Measurements from ENCODE around the gene EEFSEC.

EEFSEC gene

DNA sequence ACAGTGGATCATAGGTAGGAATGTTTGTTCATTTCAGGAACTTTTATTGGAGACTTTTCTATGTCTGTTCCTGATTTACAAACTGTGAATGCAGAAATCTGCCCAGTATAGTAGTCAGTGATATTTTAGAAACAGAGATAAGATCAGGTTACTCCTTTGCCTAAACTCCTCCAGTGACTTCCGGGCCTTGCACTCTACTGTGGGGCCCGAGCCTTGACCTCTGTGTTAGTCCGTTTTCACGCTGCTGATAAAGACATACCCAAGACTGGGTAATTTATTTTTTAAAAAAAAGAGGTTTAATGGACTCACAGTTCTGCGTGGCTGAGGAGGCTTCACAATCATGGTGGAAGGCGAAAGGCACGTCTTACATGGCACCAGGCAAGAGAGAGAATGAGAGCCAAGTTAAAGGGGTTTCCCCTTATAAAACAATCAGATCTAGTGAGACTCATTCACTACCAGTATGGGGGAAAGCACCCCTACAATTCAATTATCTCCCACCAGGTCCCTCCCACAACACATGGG lies 186.3 kb downstream of the EEFSEC start:
- DNase-seq: no peak

DNA sequence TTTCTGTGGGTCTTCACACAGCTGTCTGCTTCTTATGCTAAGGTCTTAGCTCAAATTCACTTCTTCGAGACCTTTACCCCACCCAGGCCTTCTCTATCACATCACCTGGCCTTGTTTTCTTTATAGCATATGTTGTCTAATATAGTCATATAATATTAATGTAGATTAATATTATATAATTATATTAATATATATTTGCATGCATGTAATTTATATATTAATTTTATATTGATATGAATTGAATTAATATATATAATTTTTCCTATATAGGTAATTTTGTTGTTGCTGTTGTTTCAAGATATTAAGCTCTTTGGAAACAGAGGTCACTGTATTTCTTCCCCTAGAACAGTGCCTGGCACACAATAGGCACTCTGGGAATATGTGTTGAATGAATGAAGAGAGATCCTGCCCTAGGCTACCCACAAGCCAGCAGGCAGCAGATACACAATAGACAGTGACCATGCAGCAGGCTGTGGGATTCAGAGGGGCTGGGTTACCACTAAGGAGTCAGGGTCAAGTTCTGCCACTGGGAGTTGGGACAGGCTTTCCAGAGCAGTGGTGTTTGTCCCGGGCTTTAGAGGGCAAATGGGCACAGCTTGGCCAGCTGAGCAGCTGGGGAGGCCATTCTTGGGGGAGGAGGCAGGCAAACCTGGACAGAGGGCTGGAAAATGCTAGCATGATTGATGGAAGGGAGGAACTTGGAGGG lies 187.1 kb downstream of the EEFSEC start:
- DNase-seq: no peak

DNA sequence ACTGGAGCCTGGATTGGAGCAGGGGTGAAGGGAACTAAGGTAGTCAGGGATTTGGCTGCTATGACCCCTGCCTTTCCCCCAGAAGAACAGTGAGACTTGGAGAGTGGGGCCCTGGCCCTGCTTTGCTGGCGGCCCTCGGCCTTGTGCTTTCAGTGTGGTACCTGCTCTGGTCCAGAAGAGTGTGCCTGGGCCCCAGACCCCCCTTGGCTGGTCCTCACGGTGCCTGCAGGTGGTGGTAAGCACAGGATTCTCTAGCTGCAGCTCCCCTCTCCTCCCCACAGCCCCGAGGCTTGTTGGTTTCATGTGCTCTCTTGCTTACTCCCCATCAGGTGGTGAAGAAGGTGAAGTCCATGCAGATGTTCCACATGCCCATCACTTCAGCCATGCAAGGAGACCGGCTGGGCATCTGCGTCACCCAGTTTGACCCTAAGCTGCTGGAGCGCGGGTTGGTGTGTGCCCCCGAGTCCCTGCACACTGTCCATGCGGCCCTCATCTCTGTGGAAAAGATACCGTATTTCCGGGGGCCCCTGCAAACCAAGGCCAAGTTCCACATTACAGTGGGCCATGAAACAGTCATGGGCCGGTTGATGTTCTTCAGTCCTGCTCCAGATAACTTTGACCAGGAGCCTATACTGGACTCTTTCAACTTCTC lies 187.7 kb downstream of the EEFSEC start:
- DNase-seq: no peak

DNA sequence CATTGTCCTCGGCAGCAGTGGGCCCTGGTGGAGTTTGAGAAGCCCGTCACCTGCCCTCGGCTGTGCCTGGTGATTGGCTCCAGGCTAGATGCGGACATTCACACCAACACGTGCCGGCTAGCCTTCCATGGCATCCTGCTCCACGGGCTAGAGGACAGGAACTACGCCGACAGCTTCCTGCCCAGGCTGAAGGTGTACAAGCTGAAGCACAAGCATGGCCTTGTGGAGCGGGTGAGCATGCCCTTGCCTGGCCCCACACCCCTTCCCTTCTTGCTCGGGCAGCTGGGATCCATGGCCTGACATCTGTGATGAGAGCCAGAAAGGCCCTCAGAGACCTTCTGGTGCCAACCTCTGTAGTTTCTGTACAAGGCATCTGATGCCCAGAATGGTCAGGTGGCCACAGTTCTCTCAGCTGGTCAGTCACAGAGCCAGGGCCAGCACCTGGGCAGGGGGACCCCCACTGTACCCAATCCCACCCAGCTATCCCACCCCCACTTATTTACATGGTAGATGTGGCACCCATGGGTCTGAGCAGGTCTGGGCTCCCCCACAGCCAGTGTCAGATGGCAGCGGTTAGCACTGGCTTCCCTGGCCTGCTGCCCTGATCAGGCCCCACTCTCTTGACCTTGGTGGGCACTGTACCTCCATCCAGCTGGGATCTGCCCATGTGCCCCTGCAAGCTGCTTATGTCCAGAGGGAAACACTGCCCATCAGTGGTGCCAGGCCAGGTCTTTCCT lies 188.5 kb downstream of the EEFSEC start:
- no peak for DNase-seq

DNA sequence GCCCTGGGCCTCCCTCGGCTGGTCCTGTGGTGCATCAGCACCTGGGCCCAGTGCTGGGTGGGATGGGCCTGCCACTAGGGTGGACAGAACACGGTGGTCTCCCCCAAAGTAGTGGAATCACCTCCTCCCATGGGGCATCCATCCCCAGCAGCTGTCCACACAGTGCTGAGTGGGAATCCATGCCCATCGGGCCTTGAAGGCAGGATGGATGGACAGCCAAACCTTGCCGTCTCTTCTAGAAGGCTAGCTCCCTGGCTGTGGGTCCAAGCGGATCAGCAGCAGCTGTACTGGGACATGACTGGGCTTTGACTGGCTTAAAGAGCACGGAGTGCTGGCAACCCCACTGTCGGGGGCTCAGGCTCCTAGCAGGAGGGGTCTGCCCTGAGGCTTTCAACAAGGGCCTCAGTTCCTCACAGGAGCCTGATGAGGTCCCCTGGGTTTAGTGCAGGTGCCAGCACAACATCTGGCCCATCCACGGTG lies 189.5 kb downstream of the EEFSEC start:
- DNase-seq: no peak

DNA sequence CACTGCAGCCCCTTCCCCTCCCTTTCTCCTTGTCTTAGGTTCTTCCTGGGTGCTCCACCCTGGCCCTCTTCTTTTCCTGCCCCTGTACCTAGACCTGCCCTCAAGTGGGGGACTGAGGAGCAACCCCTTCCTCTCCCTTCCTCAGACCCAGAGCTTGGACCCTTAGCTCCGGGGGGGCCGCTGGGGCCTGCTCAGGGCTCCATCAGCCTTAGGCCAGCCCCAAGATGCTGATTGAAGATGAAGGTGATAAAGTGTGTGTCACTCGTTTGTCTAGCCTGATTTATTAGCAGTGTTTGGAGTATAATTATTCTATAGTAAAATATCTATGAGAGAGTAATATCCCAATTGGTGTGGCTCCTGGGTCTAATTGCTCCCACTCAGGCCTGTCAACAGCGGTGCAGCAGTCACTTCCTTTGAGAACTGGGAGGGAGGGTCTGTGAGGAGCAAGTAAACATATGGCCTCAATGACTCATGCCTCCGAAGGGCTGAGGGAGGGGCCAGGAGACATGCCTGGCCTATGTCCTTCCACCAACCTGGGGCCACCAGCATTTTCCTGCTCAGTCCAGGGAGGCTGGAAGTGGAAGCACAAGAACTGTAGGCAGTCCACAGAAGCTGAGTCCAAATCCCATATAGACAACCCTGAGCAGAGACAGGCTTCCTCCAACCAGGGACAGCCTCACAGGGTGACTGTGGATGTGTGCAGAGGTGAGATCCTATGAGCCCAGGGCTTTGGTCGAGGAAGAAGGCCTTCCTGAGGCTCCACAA lies 190.2 kb downstream of the EEFSEC start:
- DNase-seq: peak; percentile 36

DNA sequence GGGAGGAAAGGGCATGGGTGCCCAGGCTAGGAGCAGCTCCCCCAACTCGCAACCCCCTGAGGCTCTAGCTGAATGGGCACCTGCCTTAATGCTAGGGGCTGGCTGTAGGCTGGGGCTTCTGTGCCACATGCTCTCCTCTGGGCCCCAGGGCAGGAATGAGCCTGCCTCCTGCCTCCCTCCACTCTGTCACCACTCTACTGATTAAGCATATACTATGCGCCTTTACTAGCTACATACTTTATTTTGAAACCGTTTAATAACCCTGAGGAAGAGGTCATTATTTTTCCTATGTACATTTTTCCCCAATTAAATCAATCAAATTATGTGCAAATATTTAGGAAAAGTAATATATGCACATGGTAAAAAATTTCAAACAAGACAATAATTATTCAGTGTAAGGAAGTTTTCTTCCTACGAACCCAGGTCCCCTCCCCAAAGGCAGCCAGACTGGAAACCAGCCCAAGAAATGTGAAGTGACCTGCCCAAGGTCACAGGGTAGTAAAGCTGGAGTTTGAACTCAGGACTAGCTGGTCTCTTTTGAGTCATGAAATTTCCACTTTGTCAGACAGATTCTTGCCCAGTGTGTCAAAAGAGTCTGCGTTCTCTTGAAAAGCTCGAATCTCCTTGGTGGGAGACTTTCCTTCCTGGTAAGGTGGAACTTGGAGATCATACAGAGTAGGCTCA lies 190.9 kb downstream of the EEFSEC start:
- DNase-seq: no peak

DNA sequence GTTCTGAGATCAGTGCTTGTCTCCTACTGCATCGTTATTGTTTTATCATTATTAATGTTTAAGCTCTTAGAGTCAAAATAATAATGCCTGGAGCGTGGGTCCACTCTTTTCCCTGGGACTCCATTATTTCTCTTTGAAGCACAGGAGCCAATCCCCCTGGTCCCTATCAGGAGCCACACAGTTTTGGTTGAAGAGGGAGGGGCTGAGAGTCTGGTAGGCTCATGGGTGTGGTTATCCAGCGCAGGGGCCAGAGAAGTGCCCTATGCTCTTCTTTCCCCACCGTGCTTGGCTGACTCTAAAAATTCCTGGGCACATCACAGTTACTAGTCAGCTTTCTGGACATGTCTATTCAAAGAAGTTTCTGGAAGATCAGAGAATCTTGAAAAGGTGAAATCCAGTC lies 191.9 kb downstream of the EEFSEC start:
- DNase-seq: no peak

DNA sequence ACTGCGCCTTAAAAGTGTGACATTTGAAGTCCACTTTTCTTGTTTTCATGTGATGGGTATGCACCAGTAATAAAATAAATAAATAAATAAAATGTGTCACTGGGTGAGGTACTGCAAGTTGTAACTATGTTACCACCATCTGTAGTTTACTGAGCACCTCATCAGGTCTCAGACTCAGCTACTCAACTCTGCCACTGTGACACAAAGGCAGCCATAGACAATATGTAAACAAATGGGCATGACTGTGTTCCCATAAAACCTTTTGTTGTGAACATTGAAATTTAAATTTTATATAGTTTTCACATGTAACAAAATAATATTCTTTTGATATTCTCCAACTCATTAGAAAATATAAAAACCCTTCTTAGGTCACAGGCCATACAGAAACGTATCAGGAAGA lies 193.3 kb downstream of the EEFSEC start:
- no peak for DNase-seq

DNA sequence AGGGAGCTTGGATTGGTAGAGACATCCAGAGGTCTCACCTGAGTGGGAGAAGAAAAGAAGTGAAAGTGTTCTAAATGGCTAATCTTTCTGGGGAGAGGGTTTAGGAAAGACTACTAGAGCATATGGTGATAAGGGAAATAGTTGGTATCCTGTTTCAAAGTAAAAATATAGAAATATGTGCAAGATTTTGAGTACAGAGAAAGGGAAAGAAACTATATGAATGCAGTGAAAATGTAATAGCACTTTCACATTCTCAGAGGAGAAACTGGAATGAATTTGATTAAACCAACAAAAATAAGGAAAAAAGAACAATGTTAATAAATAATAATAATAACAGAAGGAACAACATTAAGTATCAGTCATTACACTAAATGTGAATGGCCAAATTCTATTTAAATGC lies 194.0 kb downstream of the EEFSEC start:
- no peak for DNase-seq

DNA sequence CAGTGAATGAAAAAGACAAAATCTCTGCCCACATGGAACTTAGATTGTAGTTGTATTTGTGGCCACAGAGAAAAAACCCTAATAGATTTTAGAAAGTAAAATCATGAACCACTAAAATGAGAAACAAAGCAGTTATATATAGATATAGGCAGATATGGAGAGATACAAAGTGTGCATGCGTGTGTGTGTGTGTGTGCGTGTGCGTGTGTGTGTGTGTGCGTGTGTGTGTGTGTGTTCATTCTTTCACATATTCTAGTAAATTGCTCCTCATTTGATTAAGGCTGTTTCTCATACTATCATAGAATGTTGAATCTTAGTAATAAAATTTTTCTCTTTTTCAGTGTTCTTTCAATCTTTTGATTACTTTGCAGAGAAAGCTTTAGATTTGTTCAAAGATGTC lies 194.8 kb downstream of the EEFSEC start:
- DNase-seq: no peak

DNA sequence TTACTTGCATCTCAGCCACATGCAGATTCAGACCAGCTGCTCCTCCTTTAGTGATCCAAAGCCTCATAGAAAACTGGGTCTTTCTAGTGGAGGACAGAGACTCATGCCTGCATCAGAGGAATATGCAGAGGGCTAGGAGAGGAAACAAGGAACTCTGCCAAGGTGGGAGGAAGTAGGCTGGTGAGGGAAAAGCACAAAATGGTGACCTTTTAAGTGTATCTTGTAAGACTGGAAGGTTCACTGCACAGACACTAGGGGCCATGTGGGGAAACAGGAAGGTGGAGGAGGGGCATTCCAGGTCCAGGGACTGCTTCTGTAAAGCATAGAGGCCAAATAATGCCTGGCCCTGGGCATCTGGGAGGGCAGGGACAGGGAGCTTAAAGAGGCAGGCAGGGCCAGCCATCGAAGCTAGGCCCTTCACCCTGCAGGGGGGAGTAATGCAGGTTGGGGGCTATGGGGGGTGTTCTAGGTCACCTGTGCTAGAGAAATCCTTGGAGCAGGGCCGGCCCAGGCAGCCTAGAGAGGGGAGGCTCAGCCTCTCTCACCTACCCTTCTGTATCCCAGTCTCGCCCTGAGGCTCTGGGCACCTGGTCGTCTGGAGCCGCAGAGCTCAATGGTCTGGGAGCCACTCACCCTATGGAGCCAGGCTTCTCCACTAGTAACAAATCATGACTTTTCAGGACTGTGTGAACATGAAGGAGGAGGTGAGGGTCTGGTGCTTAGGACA lies 195.7 kb downstream of the EEFSEC start:
- DNase-seq: no peak

DNA sequence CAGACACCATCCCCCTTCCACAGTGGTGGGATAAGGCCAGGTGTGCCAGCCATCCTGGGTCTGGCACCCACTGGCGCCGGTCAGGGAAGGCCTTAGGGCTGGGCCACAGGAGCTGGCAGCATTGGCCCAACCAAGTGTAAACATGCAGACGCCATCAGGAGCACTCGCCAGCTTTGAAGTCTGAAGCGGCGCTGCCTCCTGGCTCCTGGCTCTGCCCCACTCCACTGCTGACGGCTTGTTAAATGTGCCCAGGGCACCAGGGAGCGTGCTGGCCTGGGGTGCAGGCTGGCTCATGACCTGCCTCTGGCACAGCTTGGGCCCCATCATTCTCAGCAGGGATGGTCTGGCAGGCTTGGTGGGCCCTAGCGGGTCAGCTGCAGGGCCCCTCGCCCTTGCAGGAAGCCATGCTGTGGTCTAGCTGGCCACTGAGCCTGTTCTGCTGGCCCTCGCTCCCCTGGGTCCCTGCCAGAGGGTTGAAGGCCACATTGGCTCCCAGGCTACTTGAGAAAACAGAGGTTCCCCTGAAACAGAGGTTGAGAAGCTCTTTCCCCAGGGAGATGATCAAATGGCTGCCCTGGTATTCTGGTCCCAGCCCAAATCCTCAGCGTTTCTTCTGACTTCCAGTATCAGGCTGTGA lies 196.8 kb downstream of the EEFSEC start:
- DNase-seq: no peak

DNA sequence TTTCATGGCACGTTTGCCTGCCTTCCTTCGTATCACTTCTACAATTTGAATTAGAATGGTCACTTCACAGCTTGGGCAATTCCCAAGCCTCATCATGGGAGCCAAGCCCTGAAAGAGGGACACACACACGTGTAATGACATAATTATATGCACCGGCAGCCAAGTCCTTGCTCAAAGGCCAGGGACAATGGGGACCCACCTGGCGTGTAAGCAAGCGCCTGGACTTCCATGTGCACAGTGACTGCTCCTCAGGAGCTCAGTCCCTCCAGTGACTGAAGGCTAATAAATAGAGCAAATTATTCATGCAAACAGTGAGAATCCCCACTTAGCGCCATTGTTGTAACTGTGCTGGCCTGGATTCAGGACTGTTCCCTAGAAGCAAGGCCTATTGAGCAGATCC lies 198.3 kb downstream of the EEFSEC start:
- DNase-seq: no peak

DNA sequence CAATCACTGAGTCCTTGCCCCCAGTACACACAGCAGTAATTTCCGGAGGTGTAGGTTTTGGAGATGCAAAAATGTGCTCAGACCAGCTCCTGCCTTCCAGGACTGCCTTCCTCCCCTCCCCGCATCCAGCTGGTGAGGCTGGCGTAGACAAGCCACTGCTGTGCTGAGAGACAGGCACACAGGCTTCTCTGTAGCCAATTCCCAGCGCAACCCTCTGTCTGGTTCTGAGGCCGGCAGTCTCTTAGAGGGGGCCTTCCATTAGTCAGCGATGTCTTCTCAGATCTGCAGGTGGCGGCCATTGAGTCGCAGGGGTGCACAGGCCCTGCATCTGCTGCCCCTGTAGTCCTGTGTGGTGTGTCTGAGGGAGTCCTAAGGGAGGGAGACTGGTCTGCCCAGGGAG lies 199.0 kb downstream of the EEFSEC start:
- DNase-seq: no peak

DNA sequence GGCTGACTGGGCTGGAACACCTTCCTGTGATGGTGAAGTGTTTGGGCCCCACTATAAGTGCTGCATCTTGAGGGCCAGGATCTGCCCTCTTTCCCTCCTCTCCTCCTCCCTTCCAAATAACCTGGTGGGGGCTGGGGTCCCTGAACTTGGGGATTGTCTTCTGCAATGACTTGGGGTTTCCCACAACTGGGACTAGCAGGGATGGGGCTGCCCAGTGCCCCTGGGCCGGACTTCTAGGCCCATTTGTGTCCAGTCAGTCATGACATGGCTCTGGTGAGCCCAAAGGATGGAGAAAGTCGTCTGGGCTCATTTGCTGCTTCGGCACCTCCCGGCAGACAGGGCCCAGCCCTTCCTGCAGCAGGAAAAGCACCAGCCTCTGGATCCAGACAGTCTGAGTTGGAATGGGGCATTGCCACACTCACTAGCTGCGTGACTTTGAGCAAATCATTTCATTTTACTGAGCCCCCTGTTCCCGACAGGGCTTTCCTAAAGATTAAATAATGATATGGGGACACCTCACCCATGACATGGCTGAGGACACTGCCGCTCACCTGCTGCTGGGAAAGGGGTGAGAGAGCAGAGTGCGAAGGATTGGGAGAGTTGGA lies 200.2 kb downstream of the EEFSEC start:
- DNase-seq: no peak

DNA sequence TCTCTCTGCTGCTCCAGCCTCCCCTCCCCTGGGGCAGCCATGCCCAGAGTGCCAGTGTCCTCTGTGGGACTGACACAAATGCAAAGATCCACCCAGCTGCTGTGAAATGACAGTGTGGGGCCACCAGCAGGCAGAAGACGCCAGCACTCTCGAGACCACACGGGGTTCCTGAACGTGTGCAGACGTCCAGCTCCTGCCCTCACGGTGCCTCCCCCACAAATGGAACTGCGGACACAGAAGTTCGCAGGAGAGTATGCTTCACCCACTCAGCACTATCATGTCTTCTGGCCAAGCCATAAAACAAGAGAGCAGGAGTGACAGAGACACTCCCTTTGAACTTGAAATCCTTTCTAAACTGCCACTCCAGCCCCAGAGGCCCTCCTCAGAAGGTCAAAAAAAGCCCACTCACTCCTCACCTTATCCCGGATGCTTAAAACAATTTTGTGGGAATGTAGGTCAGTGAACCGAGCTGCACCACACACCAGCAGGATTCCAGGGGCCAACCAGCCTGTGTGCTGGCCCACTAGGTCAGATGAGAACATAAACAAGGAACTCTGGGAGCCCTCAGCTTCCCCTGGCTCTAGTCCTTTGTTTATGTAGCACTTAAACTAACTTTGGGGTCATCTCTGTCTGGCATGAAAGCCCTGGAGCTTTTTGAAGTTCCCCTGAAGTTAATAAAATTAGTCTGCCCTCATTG lies 200.9 kb downstream of the EEFSEC start:
- DNase-seq: no peak

DNA sequence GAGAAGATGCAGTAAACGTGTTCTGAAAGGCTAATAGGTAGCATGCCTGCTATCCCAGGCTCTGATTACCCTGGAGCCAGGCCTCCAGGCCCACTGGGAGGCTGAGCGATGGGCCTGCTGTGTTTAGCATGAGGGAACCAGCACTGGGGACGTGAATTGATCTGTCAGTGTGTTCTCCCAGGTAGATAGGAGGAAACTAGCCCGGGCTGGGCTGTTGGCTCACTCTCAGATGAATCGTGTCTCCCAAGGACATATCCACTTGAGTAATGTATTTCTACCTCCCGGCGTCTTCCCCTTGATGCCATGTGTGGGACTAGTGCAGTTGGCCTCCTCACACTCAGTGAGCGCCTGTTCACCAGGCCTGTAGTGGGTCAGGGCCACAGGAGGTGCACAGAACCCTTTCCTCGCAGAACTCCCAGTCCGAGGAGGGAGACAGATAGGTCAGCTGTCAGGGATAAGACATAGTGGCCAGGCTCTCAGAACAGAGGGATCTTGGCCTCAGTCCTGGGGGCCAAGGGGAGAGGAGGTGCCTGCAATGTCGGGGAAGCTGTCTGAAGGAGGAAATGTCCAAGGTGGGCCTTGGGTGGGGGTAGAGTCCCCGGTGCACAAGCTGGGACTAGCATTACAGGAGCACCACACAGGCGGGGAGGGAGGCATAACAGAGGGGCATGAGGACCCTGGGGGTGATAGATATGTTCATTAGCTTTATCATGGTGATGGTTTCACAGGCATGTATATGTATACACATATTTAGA lies 201.7 kb downstream of the EEFSEC start:
- no peak for DNase-seq

DNA sequence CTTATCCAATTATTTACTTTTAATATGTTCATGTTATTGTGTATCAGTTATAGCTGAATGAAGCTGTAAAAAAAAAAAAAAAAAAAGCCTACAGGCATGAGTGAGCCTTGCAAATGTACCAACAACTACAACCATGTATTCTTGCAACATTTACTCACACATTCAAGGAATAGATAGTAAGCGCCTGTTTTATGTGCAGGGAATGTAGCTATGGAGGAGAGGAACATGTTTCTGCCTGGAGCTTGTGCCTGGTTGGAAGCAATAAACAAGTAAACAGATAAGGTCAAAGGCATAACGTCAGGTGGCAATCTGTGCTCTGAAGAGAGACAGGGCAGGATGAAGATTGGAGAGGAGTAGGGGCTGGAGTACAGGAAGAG lies 202.2 kb downstream of the EEFSEC start:
- no peak for DNase-seq
